Measurements from ENCODE around the gene COA8.

GRCh38 chr14:103619057-103619456 lies 56.3 kb downstream of the COA8 start:
- TF ChIP-seq POLR2A (IDR thresholded peaks at IDR 0.05; ENCODE audit: low read depth, low read length) (no peak), POLR2AphosphoS5 (IDR thresholded peaks at IDR 0.05; ENCODE audit: low read depth, low read length) (no peak)
